ENCODE data around the gene PCBD2.
"Not testable (repeated sequence)": the region's sequence is repeated elsewhere in the genome, so short reads cannot be mapped to it uniquely, and the experiment has no call there.

The PCBD2 gene

DNA sequence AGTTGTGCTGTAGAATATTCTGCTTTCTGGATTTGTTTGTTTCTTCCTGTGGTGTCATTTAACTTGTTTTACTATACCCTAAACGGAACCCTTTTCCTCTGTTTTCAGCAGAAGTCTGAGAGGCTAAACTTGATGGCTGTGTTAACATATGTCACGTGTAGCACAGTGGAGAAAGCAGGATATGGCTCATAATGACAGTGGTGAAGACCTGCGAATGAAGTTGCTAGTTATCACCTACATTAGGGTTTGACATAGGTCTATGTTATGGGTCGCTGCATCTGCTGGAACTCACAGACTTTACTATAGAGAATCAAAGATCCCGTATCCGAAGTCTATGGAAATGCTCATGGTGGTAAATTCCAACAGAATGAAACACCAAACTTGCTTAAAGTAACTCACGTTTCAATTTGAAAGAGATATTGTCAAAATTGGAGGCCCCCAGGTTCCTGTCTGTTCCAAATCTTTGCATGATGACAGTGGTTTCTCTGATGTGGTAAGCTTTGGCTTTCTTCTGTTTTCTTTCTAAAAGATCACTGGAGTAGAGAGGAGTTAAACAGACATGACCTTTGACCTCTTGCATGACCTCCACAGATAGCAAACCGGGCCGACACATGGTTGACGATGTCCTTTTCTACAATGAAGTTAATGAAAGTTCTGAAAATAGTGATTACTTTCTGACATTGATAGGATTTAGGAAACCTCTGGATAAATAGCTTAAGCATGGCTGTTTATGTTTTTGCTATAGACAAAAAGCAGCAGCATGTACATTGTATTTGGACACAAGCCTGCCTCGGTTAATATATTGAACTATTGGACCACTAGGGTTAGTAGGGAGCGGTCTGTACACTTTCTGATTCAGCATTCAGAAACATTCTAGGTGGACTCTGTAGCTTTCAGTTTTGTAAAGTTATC lies 59.7 kb downstream of the PCBD2 start:
- no peak for DNase-seq

DNA sequence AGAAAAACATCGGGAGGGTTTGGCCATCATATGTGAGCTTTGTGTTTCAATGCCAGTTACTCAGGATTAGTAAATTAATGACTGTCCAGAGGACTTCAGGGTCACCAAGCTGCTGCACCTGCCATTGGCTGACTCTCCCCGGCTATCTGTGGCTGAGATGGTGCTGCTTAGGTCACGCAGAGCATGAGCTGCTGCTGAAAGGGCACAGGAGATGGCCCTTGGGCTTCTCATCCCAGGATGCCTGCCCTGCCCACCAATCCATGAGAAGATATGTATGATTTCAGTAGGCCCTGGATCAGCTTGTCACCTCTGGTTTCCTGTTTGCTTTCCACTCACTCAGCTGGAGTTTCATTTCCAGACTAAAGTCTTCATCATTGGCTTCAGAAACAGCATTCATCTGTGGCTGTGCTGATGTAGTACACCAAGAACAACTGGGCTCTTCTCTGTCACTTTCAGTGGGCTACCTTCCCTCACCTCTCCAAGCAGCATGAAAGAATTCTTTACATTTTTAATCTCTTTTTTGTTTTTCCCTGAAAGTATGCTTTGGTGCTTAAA lies 60.4 kb downstream of the PCBD2 start:
- DNase-seq: no peak

DNA sequence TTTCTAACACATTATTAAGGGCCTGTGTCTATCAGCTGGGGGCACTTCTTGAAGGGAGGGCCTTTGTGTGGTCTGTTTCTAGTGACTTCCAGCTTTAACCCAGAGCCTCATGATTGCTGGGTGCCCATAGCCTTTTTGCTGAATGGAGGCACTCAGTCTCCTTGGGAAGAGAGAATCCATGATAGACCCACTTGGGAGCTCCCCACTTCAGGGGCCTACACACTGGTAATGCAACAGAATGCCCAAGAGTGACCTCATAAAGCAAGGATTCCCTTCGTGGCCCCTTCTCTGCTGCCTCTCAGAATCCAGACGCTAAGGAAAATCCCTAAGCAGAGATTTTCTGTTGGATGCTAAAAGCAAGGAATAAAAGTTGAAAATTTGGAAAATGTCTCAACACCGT lies 62.7 kb downstream of the PCBD2 start, which contains the start of gene CATSPER3:
CATSPER3 (plus strand) TSS at position 301 of the 400 bp plus-strand sequence; CDS start at position 386, 85 bp downstream.
- DNase-seq: no peak

DNA sequence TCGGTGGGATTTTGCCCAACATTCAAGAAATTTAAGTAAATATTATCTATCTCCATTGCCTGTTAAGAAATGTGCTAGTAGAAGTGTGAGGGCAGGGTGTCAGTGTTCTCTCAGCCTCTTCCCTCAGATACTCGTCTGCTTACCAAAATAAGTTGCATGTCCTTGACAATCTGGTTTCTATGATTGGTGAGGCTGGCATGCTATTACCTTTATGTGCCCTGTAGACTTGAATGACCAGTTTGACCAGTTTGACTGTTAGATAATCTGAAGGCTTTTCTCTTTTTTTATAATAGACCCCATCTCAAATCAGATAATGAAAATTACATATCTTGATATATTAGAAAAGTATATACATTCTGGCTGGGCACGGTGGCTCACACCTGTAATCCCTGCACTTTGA lies 63.1 kb downstream of the PCBD2 start:
- DNase-seq: no peak

DNA sequence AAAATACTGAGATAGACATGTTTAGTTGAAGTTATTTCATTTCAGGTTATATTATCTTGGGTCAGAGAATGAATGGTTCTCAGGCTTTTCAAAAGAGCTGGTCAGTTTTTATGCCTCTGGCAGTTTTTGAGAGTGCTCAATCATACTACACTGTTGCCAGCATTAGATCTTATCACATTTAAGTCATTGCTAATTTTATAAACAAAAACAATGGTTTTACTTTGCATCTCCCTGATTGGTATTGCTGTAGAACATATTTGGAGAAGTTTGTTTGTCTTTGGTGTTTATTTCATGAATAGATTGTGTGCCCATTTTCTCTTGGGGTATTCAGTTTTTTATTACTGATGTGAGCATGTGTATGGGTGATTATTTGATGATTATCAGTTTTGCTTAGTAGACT lies 64.2 kb downstream of the PCBD2 start:
- no peak for DNase-seq

DNA sequence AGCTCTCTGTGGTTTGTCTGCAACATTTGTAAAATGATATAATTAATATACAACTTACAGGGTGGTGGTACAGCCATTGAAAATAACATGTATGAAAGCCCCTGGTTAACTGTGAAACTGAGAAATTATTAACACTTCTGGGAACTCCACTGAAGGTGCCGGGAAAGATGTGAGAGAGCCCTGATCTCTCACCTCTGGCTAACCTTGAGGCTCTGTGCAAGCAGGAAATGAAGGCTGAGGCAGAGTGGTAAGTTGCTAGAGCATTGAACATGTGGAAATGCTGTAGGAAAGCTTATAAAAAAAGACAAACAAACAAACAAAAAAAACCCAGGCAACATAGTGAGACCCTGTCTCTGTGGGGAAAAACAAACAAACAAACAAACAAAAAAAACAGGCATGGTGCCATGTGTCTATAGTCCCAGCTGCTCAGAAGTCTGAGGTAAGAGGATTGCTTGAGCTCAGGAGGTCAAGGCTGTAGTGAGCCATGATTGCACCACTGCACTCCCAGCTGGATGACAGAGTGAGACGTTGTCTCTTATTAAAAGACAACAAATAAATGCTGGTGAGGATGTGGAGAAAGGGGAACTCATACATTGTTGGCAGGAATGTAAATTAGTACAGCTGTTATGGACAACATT lies 70.3 kb downstream of the PCBD2 start:
- no peak for DNase-seq

DNA sequence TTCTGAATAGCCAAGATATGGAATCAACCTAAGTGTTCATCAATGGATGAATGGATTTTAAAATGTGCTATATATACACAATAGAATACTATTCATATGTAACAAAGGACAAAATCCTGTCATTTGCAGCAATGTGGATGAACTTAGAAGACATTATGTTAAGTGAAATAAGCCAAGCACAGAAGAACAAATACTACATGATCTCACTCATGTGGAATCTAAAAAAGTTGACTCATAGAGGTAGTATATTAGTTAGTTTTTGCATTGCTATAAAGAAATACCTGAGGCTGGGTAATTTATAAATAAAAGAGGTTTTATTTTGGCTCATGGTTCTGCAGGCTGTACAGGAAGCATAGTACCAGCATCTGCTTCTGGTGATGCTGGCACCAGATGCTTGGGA lies 70.9 kb downstream of the PCBD2 start:
- no peak for DNase-seq

DNA sequence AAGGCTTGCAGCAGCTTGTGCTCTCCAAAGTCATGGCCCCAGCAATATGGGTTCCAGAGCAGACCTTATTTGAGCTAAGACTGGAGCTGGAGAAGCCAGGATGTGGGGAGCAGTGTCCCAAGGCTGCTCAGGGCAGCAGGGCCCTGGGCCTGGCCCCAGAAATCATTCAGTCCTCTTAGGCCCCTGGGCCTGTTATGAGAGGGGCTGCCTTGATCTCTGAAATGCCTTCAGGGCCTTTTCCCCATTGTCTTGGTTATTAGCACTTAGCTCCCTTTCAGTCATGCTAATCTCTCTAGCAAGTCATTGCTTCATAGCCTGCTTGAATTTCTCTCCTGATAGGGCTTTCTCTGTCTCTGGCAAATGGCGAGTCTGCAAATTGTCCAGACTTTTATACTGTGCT lies 71.9 kb downstream of the PCBD2 start:
- no peak for DNase-seq

DNA sequence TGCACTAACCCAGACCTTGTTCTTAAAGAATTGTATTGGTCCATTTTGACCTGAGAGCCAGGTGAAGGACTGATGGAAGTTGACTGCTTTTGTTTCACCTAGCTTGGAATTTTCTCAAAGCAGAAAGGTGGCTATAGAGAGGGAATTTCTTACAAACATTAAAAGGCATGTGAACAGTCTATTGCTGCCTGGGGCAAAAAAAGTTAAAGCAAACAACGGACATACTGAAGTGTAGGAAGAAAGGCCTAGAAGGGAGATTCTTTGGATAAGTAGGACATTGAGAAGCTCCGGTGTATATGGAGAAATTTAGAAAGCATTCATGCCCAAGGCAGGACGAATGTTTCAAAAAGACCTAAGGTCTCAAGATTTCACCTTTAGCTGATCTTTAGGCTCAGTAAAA lies 74.5 kb downstream of the PCBD2 start:
- no peak for DNase-seq

DNA sequence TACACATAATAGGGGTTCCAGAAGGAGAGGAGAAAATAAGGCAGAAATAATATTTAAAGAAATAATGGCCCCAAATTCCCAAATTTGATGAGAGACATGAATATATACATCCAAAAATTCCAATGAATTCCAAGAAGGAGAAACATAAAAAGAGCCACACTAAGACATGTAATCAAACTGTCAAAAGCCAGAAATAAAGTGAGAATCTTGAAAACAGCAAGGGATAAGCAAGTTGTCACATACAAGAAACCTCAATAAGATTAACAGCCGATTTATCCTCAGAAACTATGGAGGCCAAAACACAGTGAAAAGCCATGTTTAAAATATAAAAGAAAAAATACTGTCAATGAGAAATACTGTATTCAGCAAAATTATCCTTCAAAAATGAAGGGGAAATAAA lies 77.3 kb downstream of the PCBD2 start:
- no peak for DNase-seq

DNA sequence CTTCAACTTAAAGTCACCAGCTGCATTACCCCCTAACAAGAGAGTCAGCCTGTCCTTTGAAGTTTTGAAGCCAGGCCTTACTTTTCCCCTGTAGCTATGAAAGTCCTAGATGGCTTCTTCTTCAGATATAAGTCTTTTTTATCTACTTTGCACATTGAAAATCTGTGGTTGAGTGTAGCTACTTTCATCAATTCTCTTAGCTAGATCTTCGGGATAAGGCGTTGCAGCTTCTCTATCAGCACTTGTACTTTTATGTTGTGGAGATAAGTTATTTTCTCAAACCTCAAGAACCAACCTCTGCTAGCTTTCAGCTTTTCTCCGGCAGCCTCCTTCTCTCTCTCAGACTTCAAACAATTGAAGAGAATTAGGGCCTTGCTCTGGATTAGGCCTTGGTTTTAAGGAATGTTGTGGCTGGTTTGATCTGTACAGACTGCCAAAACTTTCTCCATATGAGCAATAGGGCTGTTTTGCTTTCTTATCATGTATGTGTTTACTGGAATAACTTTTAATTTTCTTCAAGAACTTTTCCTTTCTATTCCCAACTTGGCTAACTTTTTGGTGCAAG lies 84.4 kb downstream of the PCBD2 start:
- DNase-seq: no peak

DNA sequence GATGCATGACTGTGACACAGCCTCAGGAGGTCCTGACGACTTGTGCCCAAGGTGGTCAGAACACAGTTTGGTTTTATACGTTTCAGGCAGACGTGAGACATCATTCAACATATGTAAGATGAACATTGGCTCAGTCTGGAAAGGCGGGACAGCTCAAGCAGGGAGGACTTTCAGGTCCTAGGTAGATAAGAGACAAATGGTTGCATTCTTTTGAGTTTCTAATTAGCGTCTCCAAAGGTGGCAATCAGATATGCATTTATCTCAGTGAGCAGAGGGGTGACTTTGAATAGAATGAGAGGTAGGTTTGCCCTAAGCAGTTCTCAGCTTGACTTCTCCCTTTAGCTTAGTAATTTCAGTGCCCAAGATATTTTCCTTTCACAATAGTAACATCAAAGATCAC lies 85.3 kb downstream of the PCBD2 start:
- DNase-seq: not testable (repeated sequence)

DNA sequence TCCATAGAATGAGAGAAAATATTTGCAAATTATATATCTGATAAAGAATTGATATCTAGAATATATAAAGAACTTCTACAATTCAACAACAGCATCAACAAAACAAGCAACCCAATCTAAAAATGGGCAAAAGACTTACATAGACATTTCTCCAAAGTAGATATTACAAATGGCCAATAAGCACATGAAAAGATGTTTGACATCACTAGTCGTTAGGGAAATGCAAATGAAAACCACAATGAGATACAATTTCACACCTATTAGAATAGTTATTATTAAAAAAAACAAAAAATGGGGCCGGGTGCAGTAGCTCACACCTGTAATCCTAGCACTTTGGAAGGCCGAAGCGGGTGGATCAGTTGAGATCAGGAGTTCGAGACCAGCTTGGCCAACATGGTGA lies 87.2 kb downstream of the PCBD2 start:
- no peak for DNase-seq

DNA sequence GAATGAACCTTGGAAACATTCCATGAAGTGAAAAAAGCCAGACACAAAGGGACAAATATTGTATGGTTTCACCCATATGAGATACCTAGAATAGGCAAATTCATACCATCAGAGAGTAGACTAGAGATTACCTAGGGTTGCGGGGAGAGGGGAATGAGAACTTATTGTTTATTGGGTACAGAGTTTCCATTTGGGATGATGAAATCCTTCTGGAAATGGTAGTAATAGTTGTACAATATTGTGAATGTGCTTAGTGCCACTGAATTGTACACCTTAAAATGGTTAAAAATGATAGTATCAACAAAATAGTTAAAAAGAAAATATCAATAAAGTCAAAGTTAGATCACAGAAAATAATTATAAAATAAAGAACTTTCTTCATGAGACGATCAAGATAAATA lies 88.2 kb downstream of the PCBD2 start:
- DNase-seq: no peak

DNA sequence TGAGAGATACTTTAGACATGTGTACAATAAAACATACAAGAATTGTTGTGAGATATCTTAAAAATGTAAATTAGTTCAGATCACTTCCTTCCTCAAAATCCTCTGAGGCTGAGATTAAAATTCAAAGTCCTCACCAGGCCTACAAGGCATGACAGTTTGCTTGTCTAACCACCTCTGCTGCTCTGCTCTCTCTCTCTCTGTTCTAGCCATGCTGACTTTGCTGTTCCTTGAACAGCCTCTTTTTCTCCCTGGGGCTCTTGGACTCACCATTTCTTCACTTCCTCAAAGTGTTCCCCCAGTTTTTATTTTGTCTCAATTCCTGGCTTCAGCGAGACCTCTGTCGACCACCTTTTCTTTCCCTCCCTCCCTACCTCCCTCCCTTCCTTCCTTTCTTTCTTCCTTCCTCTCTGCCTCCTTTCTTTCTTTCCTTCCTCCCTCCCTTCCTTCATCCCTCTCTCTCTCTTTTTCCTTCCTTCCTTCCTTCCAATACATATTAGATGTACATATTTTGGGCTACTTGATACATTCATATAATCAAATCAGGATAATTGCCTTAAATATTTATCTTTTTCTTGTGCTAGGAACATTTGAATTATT lies 89.7 kb downstream of the PCBD2 start:
- DNase-seq: no peak

DNA sequence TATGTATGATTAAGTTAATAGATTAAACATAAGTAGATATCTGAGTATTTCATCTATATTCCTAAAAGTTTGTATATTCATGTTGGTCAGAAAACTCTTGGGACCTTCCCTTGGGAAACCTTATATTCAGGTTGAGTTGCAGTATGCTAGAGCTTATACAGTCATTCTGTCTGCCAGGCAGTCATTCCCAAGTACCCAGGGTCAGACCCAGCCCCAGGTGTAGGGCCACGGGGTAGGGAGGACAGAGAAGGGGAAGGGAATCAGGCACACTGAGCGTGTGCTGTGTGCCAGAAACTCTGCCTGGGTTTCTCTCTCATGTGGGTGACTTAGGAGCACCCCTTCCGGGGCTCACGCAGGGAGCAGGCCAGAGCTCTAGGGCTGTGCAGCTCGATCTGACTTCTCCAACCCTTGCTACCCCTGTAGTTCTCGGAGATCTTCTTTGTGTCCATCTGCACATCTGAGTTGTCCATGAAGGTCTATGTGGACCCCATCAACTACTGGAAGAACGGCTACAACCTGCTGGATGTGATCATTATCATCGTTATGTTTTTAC lies 91.0 kb downstream of the PCBD2 start:
- DNase-seq: no peak

DNA sequence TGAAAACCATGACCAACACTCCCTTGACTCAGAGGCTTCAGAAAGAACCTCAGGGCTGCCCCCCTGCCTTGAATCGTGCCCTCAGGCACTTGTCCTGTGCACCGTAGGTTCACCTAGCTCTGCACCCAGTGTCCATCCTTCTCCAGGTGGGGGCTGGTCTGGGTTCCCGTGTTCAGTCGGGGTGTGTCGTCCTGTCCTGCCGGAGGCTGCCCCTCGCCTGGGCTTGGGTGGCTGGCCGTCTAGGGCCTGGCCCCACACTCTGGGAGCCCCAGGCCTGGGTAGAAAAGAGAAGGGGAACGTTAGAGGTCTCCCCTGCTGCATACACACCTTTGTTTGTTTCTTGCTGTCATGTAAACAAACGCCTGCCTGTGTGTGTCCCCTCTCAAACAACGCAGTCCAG lies 92.1 kb downstream of the PCBD2 start:
- no peak for DNase-seq

DNA sequence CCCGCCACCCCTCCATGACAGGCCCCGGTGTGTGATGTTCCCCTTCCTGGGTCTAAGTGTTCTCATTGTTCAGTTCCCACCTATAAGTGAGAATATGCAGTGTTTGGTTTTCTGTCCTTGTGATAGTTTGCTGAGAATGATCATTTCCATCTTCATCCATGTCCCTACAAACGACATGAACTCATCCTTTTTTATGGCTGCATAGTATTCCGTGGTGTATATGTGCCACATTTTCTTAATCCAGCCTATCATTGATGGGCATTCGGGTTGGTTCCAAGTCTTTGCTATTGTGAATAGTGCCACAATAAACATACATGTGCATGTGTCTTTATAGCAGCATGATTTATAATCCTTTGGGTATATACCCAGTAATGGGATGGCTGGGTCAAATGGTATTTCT lies 93.1 kb downstream of the PCBD2 start:
- not testable (repeated sequence) for DNase-seq

DNA sequence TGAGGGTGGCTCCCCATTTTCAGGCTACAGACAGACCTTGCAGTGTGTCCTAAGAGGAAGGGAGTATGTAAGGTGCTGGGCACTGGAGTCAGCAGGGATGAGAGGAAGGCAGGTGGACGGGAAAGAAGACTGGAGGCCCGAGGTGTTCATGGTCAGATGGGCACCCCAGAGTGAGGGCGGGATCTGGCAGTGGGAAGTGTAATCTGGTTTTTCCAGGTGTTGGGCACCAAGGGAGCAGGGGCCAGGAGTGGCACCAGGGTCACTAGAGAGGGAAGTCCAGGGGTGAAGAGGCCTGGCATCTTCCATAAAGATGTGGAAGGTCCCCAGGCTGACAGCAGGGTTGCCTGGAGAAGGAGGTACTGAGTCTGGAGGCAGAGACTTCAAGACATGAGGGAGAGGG lies 99.4 kb downstream of the PCBD2 start:
- no peak for DNase-seq

DNA sequence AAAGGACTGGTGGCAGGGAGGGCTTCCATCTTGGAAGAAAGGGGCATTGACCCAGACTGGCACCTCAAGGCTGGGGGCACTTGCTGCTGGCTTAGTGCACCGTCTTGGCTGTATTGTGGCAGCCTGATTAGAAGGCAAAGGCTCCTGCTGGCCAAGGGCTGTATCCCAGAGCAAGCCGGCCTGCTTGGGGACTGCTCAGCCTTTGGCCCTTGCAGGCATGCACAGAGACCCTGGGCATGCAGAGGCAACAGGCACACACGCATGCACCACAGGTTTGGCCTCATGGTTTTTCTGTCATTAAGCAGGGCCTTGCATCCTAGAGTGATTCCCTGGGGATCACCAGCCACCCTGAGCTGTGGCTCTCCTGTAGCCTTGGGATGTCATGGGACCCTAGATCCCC lies 100.1 kb downstream of the PCBD2 start:
- no peak for DNase-seq

DNA sequence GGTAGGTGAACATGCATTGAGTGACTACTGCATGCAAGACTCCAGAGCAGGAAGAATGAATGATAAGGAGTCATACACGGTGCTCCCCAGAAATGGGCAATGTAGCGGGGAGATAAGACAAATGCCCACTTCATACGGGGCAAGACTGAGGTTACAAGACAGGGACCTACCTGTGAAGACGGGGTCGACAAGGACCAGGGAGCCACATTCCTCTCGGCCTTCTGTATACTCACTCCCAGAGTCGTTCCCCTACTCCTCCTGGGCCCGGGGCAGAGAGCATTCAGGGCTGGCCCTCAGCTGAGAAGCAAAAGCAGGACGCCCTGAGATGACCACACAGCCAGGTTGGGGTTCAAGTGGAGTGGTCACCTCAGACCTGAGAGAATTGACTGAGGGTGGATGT lies 102.4 kb downstream of the PCBD2 start:
- no peak for DNase-seq

DNA sequence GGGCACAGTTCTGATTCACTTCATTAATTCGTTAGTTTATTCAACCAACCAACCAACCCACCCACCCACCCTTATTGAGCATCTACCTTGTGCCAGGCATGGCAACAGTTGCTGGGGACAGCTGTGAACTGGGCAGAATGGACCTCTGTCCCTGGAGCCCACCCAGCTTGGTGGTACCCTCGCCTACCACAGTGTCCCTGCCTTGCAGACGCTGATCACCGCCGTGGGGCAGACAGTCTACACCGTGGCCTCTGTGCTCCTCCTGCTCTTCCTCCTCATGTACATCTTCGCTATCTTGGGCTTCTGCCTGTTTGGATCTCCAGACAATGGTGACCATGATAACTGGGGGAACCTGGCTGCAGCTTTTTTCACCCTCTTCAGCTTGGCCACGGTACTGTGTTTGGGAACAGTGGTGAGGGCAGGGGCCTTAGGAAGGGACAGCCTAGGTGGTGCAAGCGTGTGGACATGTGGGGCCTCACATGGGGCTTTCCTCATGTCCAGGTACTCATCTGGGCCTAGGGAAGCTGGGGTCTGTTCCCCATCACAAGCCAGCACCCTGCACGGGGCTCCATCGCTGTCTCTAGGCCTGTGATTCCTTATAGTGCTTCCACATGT lies 102.9 kb downstream of the PCBD2 start:
- no peak for DNase-seq

DNA sequence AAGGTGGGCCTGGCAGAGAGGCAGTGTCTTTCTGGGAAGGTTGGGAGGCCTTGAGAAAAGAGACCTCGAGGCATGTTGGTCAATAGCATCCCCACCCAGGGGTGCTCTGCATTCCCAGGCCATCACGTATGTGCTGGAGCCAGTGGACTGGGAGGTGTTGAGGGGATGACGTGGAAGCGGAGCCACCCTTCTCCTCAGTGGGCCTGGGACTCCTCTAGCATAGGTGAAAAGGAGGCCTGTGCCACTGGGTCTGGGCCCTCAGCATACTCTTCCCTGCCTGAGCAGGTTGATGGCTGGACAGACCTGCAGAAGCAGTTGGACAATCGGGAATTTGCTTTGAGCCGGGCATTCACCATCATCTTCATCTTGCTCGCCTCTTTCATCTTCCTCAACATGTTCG lies 103.6 kb downstream of the PCBD2 start:
- DNase-seq: no peak
